Stimulated activated naive CD8-positive, alpha-beta T cell treated with anti-CD3 and anti-CD28 coated beads, Interleukin-15, Interleukin-2, amounts not matched to agents 100 ng/mL and 50 ng/mL, for 24 hours (primary cell): ENCODE data around the gene GPR45.

ENCODE experiments used
- H3K27ac Mint-ChIP-seq: one replicate; pipeline ENCODE4 v1.8.0; 2021; ENCODE audit warnings: mild to moderate bottlenecking, mixed read lengths
- H3K27me3 Mint-ChIP-seq: one replicate; pipeline ENCODE4 v1.8.0; 2021; ENCODE audit warnings: mixed read lengths
- H3K36me3 Mint-ChIP-seq: one replicate; pipeline ENCODE4 v1.8.0; 2021; ENCODE audit warnings: low read depth, mixed read lengths
- H3K4me1 Mint-ChIP-seq: one replicate; pipeline ENCODE4 v1.8.0; 2021; ENCODE audit warnings: low read depth, mixed read lengths
- H3K4me3 Mint-ChIP-seq: one replicate; pipeline ENCODE4 v1.8.0; 2021; ENCODE audit warnings: mild to moderate bottlenecking, mixed read lengths
- H3K9me3 Mint-ChIP-seq: one replicate; pipeline ENCODE4 v1.8.0; 2021; ENCODE audit warnings: mixed read lengths

GPR45 gene, protein sequence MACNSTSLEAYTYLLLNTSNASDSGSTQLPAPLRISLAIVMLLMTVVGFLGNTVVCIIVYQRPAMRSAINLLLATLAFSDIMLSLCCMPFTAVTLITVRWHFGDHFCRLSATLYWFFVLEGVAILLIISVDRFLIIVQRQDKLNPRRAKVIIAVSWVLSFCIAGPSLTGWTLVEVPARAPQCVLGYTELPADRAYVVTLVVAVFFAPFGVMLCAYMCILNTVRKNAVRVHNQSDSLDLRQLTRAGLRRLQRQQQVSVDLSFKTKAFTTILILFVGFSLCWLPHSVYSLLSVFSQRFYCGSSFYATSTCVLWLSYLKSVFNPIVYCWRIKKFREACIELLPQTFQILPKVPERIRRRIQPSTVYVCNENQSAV

DNA sequence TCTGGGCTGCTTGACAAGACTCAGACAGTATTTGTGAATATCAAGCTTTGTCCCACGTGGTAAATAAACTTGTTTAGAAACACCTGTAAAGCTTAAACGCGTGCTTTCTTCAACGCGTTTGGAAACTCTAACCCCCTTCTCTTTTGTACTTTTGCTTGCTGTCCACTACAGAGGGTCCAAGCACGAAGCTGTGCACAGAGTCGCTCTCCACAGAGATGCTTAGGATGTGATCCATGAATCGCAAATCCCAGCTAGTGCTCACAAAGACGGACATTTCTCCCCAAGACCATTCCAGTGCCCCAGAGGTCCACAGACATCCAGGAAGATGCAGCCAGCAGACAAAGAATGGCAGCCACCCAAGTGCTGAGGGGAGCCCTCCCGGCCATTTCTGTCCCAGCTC is at the start of gene GPR45:
TSS of gene GPR45 (plus strand) at position 301 of the 400 bp plus-strand sequence. CDS start 116 bp downstream, outside the sequence.
- no peaks in the 10 kb centered on the region for H3K4me1 Mint-ChIP-seq

DNA sequence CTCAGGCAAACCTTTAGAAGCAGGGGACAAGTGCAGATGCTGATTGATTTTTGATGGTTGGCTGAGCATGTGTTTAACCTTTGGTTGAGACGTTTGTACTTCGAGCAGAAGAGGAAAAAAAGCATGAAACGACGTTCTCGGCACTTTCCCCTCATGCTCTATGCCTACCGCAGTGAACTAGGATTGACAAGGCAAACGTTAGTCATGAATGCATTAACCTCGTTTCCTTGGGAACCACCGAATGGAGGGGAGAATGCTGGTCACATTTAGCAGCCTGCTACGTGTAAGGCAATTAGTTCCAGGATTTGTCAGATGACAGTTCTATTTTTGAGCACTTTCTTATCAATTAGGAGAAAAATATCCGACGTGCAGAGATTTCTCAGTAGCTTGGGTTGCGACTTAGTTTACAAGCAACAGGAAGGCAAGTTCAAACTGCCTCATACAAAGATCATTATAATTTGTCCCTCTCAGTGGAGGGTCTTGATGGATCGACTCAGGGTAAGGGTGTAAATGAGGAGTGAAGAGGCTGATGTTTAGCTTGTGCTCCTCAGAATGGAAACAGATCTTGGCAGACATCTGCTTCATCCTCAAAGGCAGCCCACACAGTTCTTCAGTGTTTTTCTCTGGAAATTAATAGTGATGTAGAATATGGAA is 47.4 kb upstream of the GPR45 start:
- H3K27ac Mint-ChIP-seq: no peak overlapping the region
- peaks cover 42% of the 10 kb centered on the region for H3K27me3 Mint-ChIP-seq
- H3K36me3 Mint-ChIP-seq: no peaks in the 10 kb centered on the region
- no peak overlapping the region for H3K4me3 Mint-ChIP-seq
- H3K9me3 Mint-ChIP-seq: peaks cover 16% of the 10 kb centered on the region
- H3K4me1 Mint-ChIP-seq: no peaks in the 10 kb centered on the region

More for the DNA sequence above, at the start of gene GPR45:
- H3K4me3 Mint-ChIP-seq: no peak within 1 kb of the TSS
- no peaks in the 10 kb centered on the region for H3K36me3 Mint-ChIP-seq
- H3K27ac Mint-ChIP-seq: no peak within 1 kb of the TSS
- H3K9me3 Mint-ChIP-seq: no peaks in the 10 kb centered on the region
- peaks cover 4% of the 10 kb centered on the region for H3K27me3 Mint-ChIP-seq

- H3K36me3 Mint-ChIP-seq: no peaks in the 10 kb centered on the region
- peaks cover 29% of the 10 kb centered on the region for H3K27me3 Mint-ChIP-seq
- H3K4me3 Mint-ChIP-seq: no peak overlapping the region
- no peaks in the 10 kb centered on the region for H3K4me1 Mint-ChIP-seq
- H3K27ac Mint-ChIP-seq: no peak overlapping the region
- peaks cover 5% of the 10 kb centered on the region for H3K9me3 Mint-ChIP-seq
These were observed 44.9 kb upstream of the GPR45 start for GRCh38 chr2:105196651-105197050.

DNA sequence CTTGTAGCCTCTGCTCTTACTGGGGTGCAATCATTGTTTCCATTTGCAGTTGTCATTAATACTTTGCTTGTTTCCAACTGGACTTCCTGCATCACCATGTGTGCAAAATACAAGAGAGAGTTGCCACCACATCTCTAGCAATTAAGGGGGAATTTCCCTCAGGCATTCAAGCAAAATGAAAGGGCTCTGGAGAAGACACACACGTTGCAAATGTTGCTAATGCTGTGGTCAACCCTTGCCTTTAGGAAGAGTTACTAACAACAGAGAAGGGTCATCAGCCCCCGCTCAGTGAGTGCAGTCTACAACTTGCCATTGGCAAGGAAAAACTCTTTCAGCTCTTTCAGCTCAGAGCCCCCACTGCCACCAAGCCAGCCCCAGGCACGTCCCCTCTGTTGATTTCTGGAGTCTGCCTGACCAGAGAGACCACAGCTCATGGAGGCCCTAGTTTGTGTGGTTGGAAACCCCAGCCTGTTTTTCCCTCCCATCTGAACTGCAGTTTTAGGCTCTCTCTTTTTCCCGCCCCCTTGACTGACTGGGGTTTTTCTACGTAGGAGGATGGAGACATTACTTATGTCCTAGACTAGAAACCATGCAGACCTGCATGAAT is 25.9 kb upstream of the GPR45 start:
- Mint-ChIP-seq H3K27me3 (no peaks in the 10 kb centered on the region), H3K4me3 (no peak overlapping the region), H3K36me3 (no peaks in the 10 kb centered on the region), H3K4me1 (no peaks in the 10 kb centered on the region), H3K27ac (no peak overlapping the region), H3K9me3 (no peaks in the 10 kb centered on the region)

GRCh38 chr2:105220604-105221003 is 20.9 kb upstream of the GPR45 start:
- Mint-ChIP-seq H3K36me3 (no peaks in the 10 kb centered on the region), H3K4me3 (no peak overlapping the region), H3K9me3 (no peaks in the 10 kb centered on the region), H3K4me1 (no peaks in the 10 kb centered on the region), H3K27me3 (peaks cover 3% of the 10 kb centered on the region), H3K27ac (no peak overlapping the region)

GRCh38 chr2:105224444-105224843 is 17.1 kb upstream of the GPR45 start:
- Mint-ChIP-seq H3K9me3 (no peaks in the 10 kb centered on the region), H3K27me3 (peaks cover 3% of the 10 kb centered on the region)

GRCh38 chr2:105231232-105231619 is 10.3 kb upstream of the GPR45 start:
- H3K4me3 Mint-ChIP-seq: no peak overlapping the region
- H3K36me3 Mint-ChIP-seq: no peaks in the 10 kb centered on the region
- peaks cover 4% of the 10 kb centered on the region for H3K27me3 Mint-ChIP-seq
- no peaks in the 10 kb centered on the region for H3K9me3 Mint-ChIP-seq
- H3K27ac Mint-ChIP-seq: no peak overlapping the region
- no peaks in the 10 kb centered on the region for H3K4me1 Mint-ChIP-seq

More at GRCh38 chr2:105224444-105224843, 17.1 kb upstream of the GPR45 start:
- Mint-ChIP-seq H3K36me3 (no peaks in the 10 kb centered on the region), H3K27ac (no peak overlapping the region), H3K4me1 (no peaks in the 10 kb centered on the region), H3K4me3 (no peak overlapping the region)

- no peak overlapping the region for H3K4me3 Mint-ChIP-seq
- no peaks in the 10 kb centered on the region for H3K9me3 Mint-ChIP-seq
- H3K36me3 Mint-ChIP-seq: no peaks in the 10 kb centered on the region
- no peaks in the 10 kb centered on the region for H3K4me1 Mint-ChIP-seq
- peaks cover 4% of the 10 kb centered on the region for H3K27me3 Mint-ChIP-seq
- no peak overlapping the region for H3K27ac Mint-ChIP-seq
These were observed 6.0 kb upstream of the GPR45 start for GRCh38 chr2:105235388-105236059.

DNA sequence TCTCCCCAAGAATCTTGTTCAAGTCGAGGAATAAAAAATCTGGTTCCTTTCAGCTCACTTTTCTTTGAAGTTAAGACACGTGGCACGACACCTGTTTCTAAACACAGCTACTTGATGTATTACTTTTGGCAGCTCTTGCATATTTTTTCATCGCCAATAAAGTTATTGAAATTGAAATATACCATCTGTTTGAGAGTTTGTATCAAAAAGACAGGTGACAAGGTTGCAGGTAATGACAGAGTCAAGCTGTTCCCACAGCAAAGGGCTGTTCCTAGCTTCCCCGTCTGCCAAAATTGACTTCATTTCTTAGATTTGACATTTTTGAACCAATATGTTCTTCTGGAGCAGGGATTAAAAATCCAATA is 5.5 kb upstream of the GPR45 start:
- Mint-ChIP-seq H3K9me3 (no peaks in the 10 kb centered on the region), H3K4me3 (no peak overlapping the region), H3K27me3 (peaks cover 4% of the 10 kb centered on the region), H3K4me1 (no peaks in the 10 kb centered on the region), H3K27ac (no peak overlapping the region), H3K36me3 (no peaks in the 10 kb centered on the region)

GRCh38 chr2:105237045-105237765 is 4.3 kb upstream of the GPR45 start:
- Mint-ChIP-seq H3K36me3 (no peaks in the 10 kb centered on the region), H3K27ac (no peak overlapping the region), H3K27me3 (peaks cover 4% of the 10 kb centered on the region), H3K9me3 (no peaks in the 10 kb centered on the region), H3K4me3 (no peak overlapping the region), H3K4me1 (no peaks in the 10 kb centered on the region)

GRCh38 chr2:105238664-105239240 is 2.8 kb upstream of the GPR45 start:
- peaks cover 4% of the 10 kb centered on the region for H3K27me3 Mint-ChIP-seq
- no peaks in the 10 kb centered on the region for H3K4me1 Mint-ChIP-seq
- no peak overlapping the region for H3K4me3 Mint-ChIP-seq
- H3K27ac Mint-ChIP-seq: no peak overlapping the region
- no peaks in the 10 kb centered on the region for H3K9me3 Mint-ChIP-seq
- no peaks in the 10 kb centered on the region for H3K36me3 Mint-ChIP-seq

GRCh38 chr2:105239924-105240323 is 1.6 kb upstream of the GPR45 start:
- H3K27me3 Mint-ChIP-seq: peaks cover 4% of the 10 kb centered on the region
- no peaks in the 10 kb centered on the region for H3K9me3 Mint-ChIP-seq
- no peaks in the 10 kb centered on the region for H3K36me3 Mint-ChIP-seq
- H3K4me1 Mint-ChIP-seq: no peaks in the 10 kb centered on the region
- H3K27ac Mint-ChIP-seq: no peak overlapping the region
- H3K4me3 Mint-ChIP-seq: no peak overlapping the region

DNA sequence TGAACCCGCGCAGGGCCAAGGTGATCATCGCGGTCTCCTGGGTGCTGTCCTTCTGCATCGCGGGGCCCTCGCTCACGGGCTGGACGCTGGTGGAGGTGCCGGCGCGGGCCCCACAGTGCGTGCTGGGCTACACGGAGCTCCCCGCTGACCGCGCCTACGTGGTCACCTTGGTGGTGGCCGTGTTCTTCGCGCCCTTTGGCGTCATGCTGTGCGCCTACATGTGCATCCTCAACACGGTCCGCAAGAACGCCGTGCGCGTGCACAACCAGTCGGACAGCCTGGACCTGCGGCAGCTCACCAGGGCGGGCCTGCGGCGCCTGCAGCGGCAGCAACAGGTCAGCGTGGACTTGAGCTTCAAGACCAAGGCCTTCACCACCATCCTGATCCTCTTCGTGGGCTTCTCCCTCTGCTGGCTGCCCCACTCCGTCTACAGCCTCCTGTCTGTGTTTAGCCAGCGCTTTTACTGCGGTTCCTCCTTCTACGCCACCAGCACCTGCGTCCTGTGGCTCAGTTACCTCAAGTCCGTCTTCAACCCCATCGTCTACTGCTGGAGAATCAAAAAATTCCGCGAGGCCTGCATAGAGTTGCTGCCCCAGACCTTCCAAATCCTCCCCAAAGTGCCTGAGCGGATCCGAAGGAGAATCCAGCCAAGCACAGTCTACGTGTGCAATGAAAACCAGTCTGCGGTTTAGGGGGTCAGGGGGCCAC is 897 bp downstream of the GPR45 start:
- no peaks in the 10 kb centered on the region for H3K4me1 Mint-ChIP-seq
- no peaks in the 10 kb centered on the region for H3K27me3 Mint-ChIP-seq
- no peak overlapping the region for H3K4me3 Mint-ChIP-seq
- H3K9me3 Mint-ChIP-seq: no peaks in the 10 kb centered on the region
- no peak overlapping the region for H3K27ac Mint-ChIP-seq
- H3K36me3 Mint-ChIP-seq: no peaks in the 10 kb centered on the region

- Mint-ChIP-seq H3K9me3 (no peaks in the 10 kb centered on the region), H3K36me3 (no peaks in the 10 kb centered on the region), H3K27me3 (no peaks in the 10 kb centered on the region), H3K4me1 (no peaks in the 10 kb centered on the region), H3K4me3 (no peak overlapping the region), H3K27ac (no peak overlapping the region)
These were observed 2.4 kb downstream of the GPR45 start for GRCh38 chr2:105243961-105244360.
